HepG2 (cell line): Measurements from ENCODE around the gene HOPX. TPM values are rescaled to one million over a fixed set of nuclear protein-coding genes. Genes with fewer than 3 reads are reported as not detected.
"Not testable (repeated sequence)": the region's sequence is repeated elsewhere in the genome, so short reads cannot be mapped to it uniquely, and the experiment has no call there.

Experiments
- ATAC-seq: fragments of 200-7000 bp; cut with Tn5 transposase; 3 replicates; pipeline ENCODE4 v1.9.1; 2020; ENCODE audit warnings: mild to moderate bottlenecking, moderate library complexity
- BruUV-seq: library from RNA; stranded (reverse); fragments of 400-500 nt; replicated peaks from 2 replicates; lab custom pipeline; 2021; lab: Mats Ljungman, UMichigan
- CTCF ChIA-PET: fragments of 300-600 bp; formaldehyde crosslinking; extraction: SDS; loops from one replicate; lab custom pipeline; 2021; ENCODE audit warnings: low total read pairs, inconsistent platforms, low intra/inter-chr PET ratio; lab: Yijun Ruan, JAX
- POLR2A ChIA-PET: fragments of 350-600 bp; sonication (Branson Sonifier 250); formaldehyde crosslinking; loops from one replicate; lab custom pipeline; 2020; ENCODE audit warnings: antibody characterized with exemption, inconsistent platforms; lab: Yijun Ruan, JAX
- DNase-seq: peaks from one replicate; pipeline ENCODE4 v3.0.0-alpha.2; 2015; ENCODE audit warnings: low spot score
- FAIRE-seq: peaks from 3 replicates; lab custom pipeline; 2011; peaks lifted over from hg19 to GRCh38; lab: Jason Lieb, UNC
- H2AFZ ChIP-seq: one replicate; pipeline ENCODE4 v1.6.1; 2011; ENCODE audit warnings: low read length, inconsistent platforms
- H3K27ac ChIP-seq: fragments of 300-600 bp; 3 replicates; pipeline ENCODE4 v1.8.0; 2011; ENCODE audit warnings: mixed run types, mild to moderate bottlenecking, mixed read lengths, low read length, inconsistent platforms; ENCODE audit not compliant: insufficient read depth; ENCODE audit errors: extremely low read length
- H3K27me3 ChIP-seq, 2 experiments: fragments of 200-600 bp in 1 of 2; 2 replicates in 1 of 2; 3 replicates in 1 of 2; pipeline versions ENCODE4 v1.6.0 to v1.8.0; 2011; ENCODE audit warnings: low read length in 2 of 2, mild to moderate bottlenecking in 2 of 2, moderate library complexity in 2 of 2, inconsistent platforms in 1 of 2; ENCODE audit not compliant: insufficient read depth in 2 of 2, control insufficient read depth in 1 of 2
- H3K36me3 ChIP-seq, 2 experiments: fragments of 200-600 bp in 1 of 2; replicated peaks in 1 of 2; 2 replicates in 1 of 2; 3 replicates in 1 of 2; pipeline versions ENCODE4 v1.5.1 to v1.8.0; 2011; ENCODE audit warnings: low read length in 2 of 2, inconsistent platforms in 1 of 2; ENCODE audit not compliant: insufficient read depth in 2 of 2, control insufficient read depth in 1 of 2
- H3K4me1 ChIP-seq: 2 replicates; pipeline ENCODE4 v1.5.1; 2012; ENCODE audit warnings: low read length, inconsistent platforms; ENCODE audit not compliant: insufficient read depth
- H3K4me2 ChIP-seq: 2 replicates; pipeline ENCODE4 v1.6.0; 2011; ENCODE audit warnings: low read depth, low read length, inconsistent platforms
- H3K4me3 ChIP-seq, 3 experiments: fragments of 200-600 bp in 1 of 3; sonication (generic), shearing (Covaris generic) in 1 of 3; replicated peaks in 1 of 3; 2 replicates each; pipeline ENCODE4 v1.5.1; 2011 to 2016; ENCODE audit warnings: low read length in 3 of 3, inconsistent platforms in 2 of 3, low read depth in 2 of 3, mild to moderate bottlenecking in 2 of 3, control low read depth in 1 of 3, mixed read lengths in 1 of 3; ENCODE audit not compliant: insufficient read depth in 1 of 3
- H3K79me2 ChIP-seq: one replicate; pipeline ENCODE4 v1.6.1; 2011; ENCODE audit warnings: low read length, inconsistent platforms; ENCODE audit not compliant: insufficient read depth
- H3K9ac ChIP-seq: 2 replicates; pipeline ENCODE4 v1.6.0; 2011; ENCODE audit warnings: mild to moderate bottlenecking, low read depth, low read length, inconsistent platforms; ENCODE audit not compliant: insufficient read depth
- H3K9me3 ChIP-seq: 2 replicates; pipeline ENCODE4 v1.5.1; 2012; ENCODE audit warnings: mild to moderate bottlenecking, low read length
- H4K20me1 ChIP-seq: 2 replicates; pipeline ENCODE4 v1.6.0; 2011; ENCODE audit warnings: inconsistent platforms, mild to moderate bottlenecking, low read length, moderate library complexity; ENCODE audit not compliant: insufficient read depth
- ARID5B ChIP-seq: IDR thresholded peaks from 2 replicates; pipeline ENCODE4 v1.4.0; 2020; ENCODE audit warnings: mild to moderate bottlenecking, missing genetic modification reagents
- MAFG ChIP-seq: sonication (generic); formaldehyde crosslinking; IDR thresholded peaks from 2 replicates; pipeline ENCODE4 v1.5.1; 2020; ENCODE audit warnings: mild to moderate bottlenecking, missing genetic modification reagents
- ZBTB42 ChIP-seq: sonication (generic); formaldehyde crosslinking; IDR thresholded peaks from 2 replicates; pipeline ENCODE4 v1.5.0; 2020; ENCODE audit warnings: mild to moderate bottlenecking, missing genetic modification reagents
- ZNF143 ChIP-seq: sonication (generic); formaldehyde crosslinking; IDR thresholded peaks from 2 replicates; pipeline ENCODE4 v1.4.0; 2020; ENCODE audit warnings: missing genetic modification reagents
- ZNF260 ChIP-seq: sonication (generic); formaldehyde crosslinking; IDR thresholded peaks from 2 replicates; pipeline ENCODE4 v1.4.0; 2020; ENCODE audit warnings: missing genetic modification reagents, low read depth, mild to moderate bottlenecking, borderline replicate concordance
- ZNF33A ChIP-seq: sonication (generic); formaldehyde crosslinking; IDR thresholded peaks from 2 replicates; pipeline ENCODE4 v1.5.1; 2020; ENCODE audit warnings: missing genetic modification reagents, mild to moderate bottlenecking, moderate library complexity, borderline replicate concordance
- ZNF569 ChIP-seq: sonication (generic); formaldehyde crosslinking; IDR thresholded peaks from 2 replicates; pipeline ENCODE4 v1.5.0; 2020; ENCODE audit warnings: mild to moderate bottlenecking, missing genetic modification reagents, moderate library complexity, borderline replicate concordance
- ZNF672 ChIP-seq: sonication (generic); formaldehyde crosslinking; IDR thresholded peaks from 2 replicates; pipeline ENCODE4 v1.8.1; 2022; ENCODE audit warnings: missing genetic modification reagents
- ZNF7 ChIP-seq: IDR thresholded peaks from 2 replicates; pipeline ENCODE4 v1.6.1; 2016; ENCODE audit warnings: missing biosample characterization, missing genetic modification reagents
- ZNF841 ChIP-seq: sonication (generic); formaldehyde crosslinking; IDR thresholded peaks from 2 replicates; pipeline ENCODE4 v1.8.1; 2023; ENCODE audit warnings: missing genetic modification reagents, borderline replicate concordance
- WGBS: methylation state at CpG from one replicate; pipeline ENCODE4 v1.1.6; 2017; ENCODE audit warnings: low lambda C conversion rate; 5-methylcytosine and 5-hydroxymethylcytosine counted together
- in situ Hi-C: cut with HindIII; loops from 2 replicates; pipeline ENCODE4 v1.10.0; 2017; ENCODE audit warnings: low pct_unique_long_range_greater_than_20kb; ENCODE audit not compliant: extremely low pct_ligation_motif_present
- intact Hi-C: fragments of 100-400 bp; cut with micrococcal nuclease; formaldehyde crosslinking; loops from one replicate; pipeline ENCODE4 v1.10.0; 2022; ENCODE audit not compliant: unreplicated experiment
- polyA plus RNA-seq, 8 experiments: library from polyadenylated mRNA; depleted of rRNA in 3 of 8; stranded (reverse) in 7 of 8; unstranded in 1 of 8; fragments of >200 nt; fragmentation: Illumina TruSeq in 4 of 8; extraction: Trizol in 4 of 8; gene quantifications; 2 replicates each; pipeline versions ENCODE4 v1.2.1 to v1.2.3, GENCODE V29; 2011 to 2016; ENCODE audit warnings: low read depth in 4 of 8, missing spikeins in 1 of 8, mixed read lengths in 1 of 8; ENCODE audit not compliant: insufficient read depth in 1 of 8
- total RNA-seq, 5 experiments: library from RNA; depleted of rRNA; stranded (reverse); fragments of >200 nt; fragmentation: Illumina TruSeq; extraction: Trizol; gene quantifications; 2 replicates each; pipeline ENCODE4 v1.2.3, GENCODE V29; 2016; ENCODE audit warnings: low read depth in 1 of 5
- TF ChIP-seq, protein P1 (sequence below): IDR thresholded peaks from 2 replicates; pipeline ENCODE4 v1.6.1; 2012; ENCODE audit warnings: low read length, improper control_type of control experiment

HOPX gene
- total and polyA plus RNA-seq, 2 of the 13 experiments (the other 11 are each of a cell fraction or from before 2014, with no cell fraction given) = not detected

DNA sequence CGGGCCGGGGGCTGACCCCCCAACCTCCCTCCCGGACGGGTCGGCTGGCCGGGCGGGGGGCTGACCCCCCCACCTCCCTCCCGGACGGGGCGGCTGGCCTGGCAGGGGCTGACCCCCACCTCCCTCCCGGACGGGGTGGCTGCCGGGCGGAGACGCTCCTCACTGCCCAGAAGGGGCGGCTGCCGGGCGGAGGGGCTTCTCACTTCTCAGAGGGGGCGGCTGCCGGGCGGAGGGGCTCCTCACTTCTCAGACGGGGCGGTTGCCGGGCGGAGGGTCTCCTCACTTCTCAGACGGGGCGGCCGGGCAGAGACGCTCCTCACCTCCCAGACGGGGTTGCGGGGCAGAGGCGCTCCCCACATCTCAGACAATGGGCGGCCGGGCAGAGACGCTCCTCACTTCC, 12.4 kb upstream of the HOPX start:
- H3K9ac ChIP-seq, H3K4me3 ChIP-seq, H3K4me2 ChIP-seq, CTCF ChIA-PET, H4K20me1 ChIP-seq, H3K4me1 ChIP-seq, in situ Hi-C loops, H3K36me3 ChIP-seq, DNase-seq, POLR2A ChIA-PET, H2AFZ ChIP-seq, H3K27ac ChIP-seq, ATAC-seq, intact Hi-C loops, FAIRE-seq, H3K9me3 ChIP-seq, BruUV-seq, H3K27me3 ChIP-seq, H3K79me2 ChIP-seq: not testable (repeated sequence)
- no CpG with 5 or more reads among the region's 35 CpGs for WGBS

DNA sequence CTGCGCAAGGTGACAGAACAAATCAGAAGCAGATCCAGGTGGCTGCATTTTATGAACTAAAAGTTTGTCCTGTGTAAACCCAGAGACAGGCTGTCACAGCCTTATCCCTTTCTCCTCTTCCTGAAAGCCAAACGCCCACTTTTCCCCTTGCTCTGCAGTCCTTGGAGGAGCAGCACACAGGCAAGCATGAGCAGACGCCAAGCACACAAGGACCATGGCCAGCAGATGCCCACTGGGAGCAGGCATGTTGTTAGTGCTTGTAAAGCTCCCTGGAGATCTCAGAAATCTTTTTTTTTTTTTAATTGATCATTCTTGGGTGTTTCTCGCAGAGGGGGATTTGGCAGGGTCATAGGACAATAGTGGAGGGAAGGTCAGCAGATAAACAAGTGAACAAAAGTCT, 11.5 kb upstream of the HOPX start:
- in situ Hi-C loops = no loop called here
- Histone ChIP-seq H3K27me3 (no peaks in the 10 kb centered on the region; a peak in 1 of 5 replicates), H3K9me3 (no peaks in the 10 kb centered on the region), H4K20me1 (no peaks in the 10 kb centered on the region), H3K27ac (no peak overlapping the region), H3K4me3 (no peak overlapping the region), H3K79me2 (no peaks in the 10 kb centered on the region), H3K9ac (no peak overlapping the region), H2AFZ (no peak overlapping the region), H3K4me2 (no peak overlapping the region), H3K4me1 (no peaks in the 10 kb centered on the region), H3K36me3 (no peaks in the 10 kb centered on the region)
- ATAC-seq (no peak), DNase-seq (no peak), FAIRE-seq (no peak)
- no TSS peak for BruUV-seq
- ChIA-PET POLR2A (no interaction called here), CTCF (no interaction called here)
- intact Hi-C loops = no loop called here
- 27% methylated on average over 4 of the region's 4 CpGs for WGBS
- TF ChIP-seq ZNF260 (CRISPR knock-in tag) (no peak), ZBTB42 (CRISPR knock-in tag) (no peak), ZNF33A (no peak), ZNF143 (CRISPR knock-in tag) (no peak), ZNF672 (CRISPR knock-in tag) (no peak), MAFG (no peak), ZNF7 (CRISPR knock-in tag) (no peak), ZNF841 (CRISPR knock-in tag) (no peak), ARID5B (CRISPR knock-in tag) (no peak), ZNF569 (CRISPR knock-in tag) (no peak)
- TF ChIP-seq, protein P1, sequence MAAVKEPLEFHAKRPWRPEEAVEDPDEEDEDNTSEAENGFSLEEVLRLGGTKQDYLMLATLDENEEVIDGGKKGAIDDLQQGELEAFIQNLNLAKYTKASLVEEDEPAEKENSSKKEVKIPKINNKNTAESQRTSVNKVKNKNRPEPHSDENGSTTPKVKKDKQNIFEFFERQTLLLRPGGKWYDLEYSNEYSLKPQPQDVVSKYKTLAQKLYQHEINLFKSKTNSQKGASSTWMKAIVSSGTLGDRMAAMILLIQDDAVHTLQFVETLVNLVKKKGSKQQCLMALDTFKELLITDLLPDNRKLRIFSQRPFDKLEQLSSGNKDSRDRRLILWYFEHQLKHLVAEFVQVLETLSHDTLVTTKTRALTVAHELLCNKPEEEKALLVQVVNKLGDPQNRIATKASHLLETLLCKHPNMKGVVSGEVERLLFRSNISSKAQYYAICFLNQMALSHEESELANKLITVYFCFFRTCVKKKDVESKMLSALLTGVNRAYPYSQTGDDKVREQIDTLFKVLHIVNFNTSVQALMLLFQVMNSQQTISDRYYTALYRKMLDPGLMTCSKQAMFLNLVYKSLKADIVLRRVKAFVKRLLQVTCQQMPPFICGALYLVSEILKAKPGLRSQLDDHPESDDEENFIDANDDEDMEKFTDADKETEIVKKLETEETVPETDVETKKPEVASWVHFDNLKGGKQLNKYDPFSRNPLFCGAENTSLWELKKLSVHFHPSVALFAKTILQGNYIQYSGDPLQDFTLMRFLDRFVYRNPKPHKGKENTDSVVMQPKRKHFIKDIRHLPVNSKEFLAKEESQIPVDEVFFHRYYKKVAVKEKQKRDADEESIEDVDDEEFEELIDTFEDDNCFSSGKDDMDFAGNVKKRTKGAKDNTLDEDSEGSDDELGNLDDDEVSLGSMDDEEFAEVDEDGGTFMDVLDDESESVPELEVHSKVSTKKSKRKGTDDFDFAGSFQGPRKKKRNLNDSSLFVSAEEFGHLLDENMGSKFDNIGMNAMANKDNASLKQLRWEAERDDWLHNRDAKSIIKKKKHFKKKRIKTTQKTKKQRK = no peak
